K562 (cell line): ENCODE results near the gene SPCS2. TPM values are rescaled to one million over a fixed set of nuclear protein-coding genes. Genes with fewer than 3 reads are reported as not detected.

Experiments used
- ATF1 ChIP-seq, 2 experiments: fragments of 450-650 bp in 1 of 2; IDR thresholded peaks; 2 replicates each; pipeline ENCODE4 v1.6.1; 2016; ENCODE audit warnings: missing compliant biosample characterization in 1 of 2, missing genetic modification characterization in 1 of 2
- DDX20 ChIP-seq: fragments of 450-650 bp; IDR thresholded peaks from 2 replicates; pipeline ENCODE4 v1.6.1; 2016; ENCODE audit warnings: missing genetic modification characterization, low read depth, mild to moderate bottlenecking, missing compliant biosample characterization, moderate library complexity
- DEAF1 ChIP-seq: fragments of 450-650 bp; formaldehyde crosslinking; IDR thresholded peaks from 2 replicates; pipeline ENCODE4 v1.4.0; 2020; ENCODE audit warnings: mild to moderate bottlenecking, moderate library complexity
- GABPB2 ChIP-seq: fragments of 250-450 bp; sonication (Bioruptor Pico); conservative IDR thresholded peaks from 2 replicates; pipeline ENCODE4 v1.5.1; 2021; ENCODE audit warnings: mild to moderate bottlenecking
- HMBOX1 ChIP-seq: sonication (generic); IDR thresholded peaks from 2 replicates; pipeline ENCODE4 v1.6.1; 2016
- HNRNPL ChIP-seq: fragments of 200-400 bp; formaldehyde crosslinking; IDR thresholded peaks from 2 replicates; pipeline ENCODE4 v1.6.1; 2017; ENCODE audit warnings: low read depth, mild to moderate bottlenecking, low read length
- ILK ChIP-seq: fragments of 450-650 bp; IDR thresholded peaks from 2 replicates; pipeline ENCODE4 v1.6.1; 2016; ENCODE audit warnings: missing genetic modification characterization, low read depth, mild to moderate bottlenecking, missing compliant biosample characterization, moderate library complexity, borderline replicate concordance
- IRF2 ChIP-seq: sonication (generic); formaldehyde crosslinking; IDR thresholded peaks from 2 replicates; pipeline ENCODE4 v1.8.1; 2022; ENCODE audit warnings: mild to moderate bottlenecking, missing genetic modification reagents
- JUN ChIP-seq, 2 experiments: sonication (generic) in 1 of 2; formaldehyde crosslinking in 1 of 2; IDR thresholded peaks; 2 replicates each; pipeline versions ENCODE4 v1.6.1 to v1.8.0; 2012 to 2022; ENCODE audit warnings: borderline replicate concordance in 2 of 2, mild to moderate bottlenecking in 2 of 2, improper control_type of control experiment in 1 of 2, low read depth in 1 of 2, low read length in 1 of 2, missing genetic modification reagents in 1 of 2
- SFPQ ChIP-seq: fragments of 200-400 bp; formaldehyde crosslinking; IDR thresholded peaks from 2 replicates; pipeline ENCODE4 v1.6.1; 2017; ENCODE audit warnings: mild to moderate bottlenecking, low read depth, low read length, moderate library complexity
- STAG1 ChIP-seq: sonication (generic); formaldehyde crosslinking; IDR thresholded peaks from 2 replicates; pipeline ENCODE4 v1.5.0; 2020; ENCODE audit warnings: missing genetic modification reagents, borderline replicate concordance
- TEAD4 ChIP-seq, 2 experiments: sonication (generic) in 1 of 2; formaldehyde crosslinking in 1 of 2; IDR thresholded peaks; 2 replicates each; pipeline versions ENCODE4 v1.6.1 to v1.8.0; 2012 to 2022; ENCODE audit warnings: borderline replicate concordance in 1 of 2, inconsistent platforms in 1 of 2, low read length in 1 of 2, mild to moderate bottlenecking in 1 of 2, missing genetic modification reagents in 1 of 2
- XRCC5 ChIP-seq: fragments of 200-400 bp; formaldehyde crosslinking; IDR thresholded peaks from 2 replicates; pipeline ENCODE4 v1.6.1; 2017; ENCODE audit warnings: low read depth, mild to moderate bottlenecking, low read length
- ZBTB2 ChIP-seq: fragments of 450-650 bp; IDR thresholded peaks from 2 replicates; pipeline ENCODE4 v1.6.1; 2016; ENCODE audit warnings: antibody characterized with exemption
- ZNF354B ChIP-seq: fragments of 250-450 bp; sonication (Bioruptor Pico); IDR thresholded peaks from 2 replicates; pipeline ENCODE4 v1.4.0; 2020
- ZNF511 ChIP-seq: sonication (generic); formaldehyde crosslinking; IDR thresholded peaks from 2 replicates; pipeline ENCODE4 v1.8.0; 2022; ENCODE audit warnings: mild to moderate bottlenecking, missing genetic modification reagents
- polyA plus RNA-seq, 8 experiments: library from polyadenylated mRNA; depleted of rRNA in 4 of 8; stranded (reverse) in 5 of 8; unstranded in 3 of 8; fragments of >200 nt; fragmentation: Nextera tagmentation in 2 of 8; fragmentation: Illumina TruSeq in 1 of 8; extraction: Ambion mirVana in 2 of 8; extraction: Trizol in 1 of 8; gene quantifications; 2 replicates each; pipeline versions ENCODE4 v1.2.1 to v1.2.3, GENCODE V29; 2011 to 2014; ENCODE audit warnings: inconsistent platforms in 1 of 8, missing spikeins in 1 of 8
- total RNA-seq, 7 experiments: library from RNA; depleted of rRNA in 6 of 7; stranded (reverse); fragments of >200 nt in 6 of 7; fragmentation: Illumina TruSeq in 2 of 7; extraction: Trizol in 2 of 7; gene quantifications; 2 replicates each; pipeline versions ENCODE4 v1.2.1 to v1.2.3, GENCODE V29; 2011 to 2021; ENCODE audit warnings: low replicate concordance in 1 of 7

The SPCS2 gene
- total and polyA plus RNA-seq, 9 of the 15 experiments (the other 6 are each of a cell fraction or from before 2014, with no cell fraction given): 38.2 to 458 (median 193) TPM

- TF ChIP-seq TEAD4 (IDR thresholded peaks at IDR 0.05; ENCODE audit: low read length) (no peak), TEAD4 (CRISPR knock-in tag; IDR thresholded peaks at IDR 0.05; ENCODE audit: borderline replicate concordance) (no peak), HMBOX1 (no peak), IRF2 (CRISPR knock-in tag) (no peak), DDX20 (tag) (no peak), DEAF1 (CRISPR knock-in tag) (peak; percentile 85), ILK (tag) (no peak), SFPQ (no peak), JUN (IDR thresholded peaks at IDR 0.05; ENCODE audit: borderline replicate concordance, low read depth, low read length) (no peak), JUN (CRISPR knock-in tag; IDR thresholded peaks at IDR 0.05; ENCODE audit: borderline replicate concordance) (no peak), XRCC5 (no peak), ATF1 (CRISPR knock-in tag; IDR thresholded peaks at IDR 0.05) (no peak), ATF1 (tag; IDR thresholded peaks at IDR 0.05) (no peak), HNRNPL (no peak), ZBTB2 (no peak), GABPB2 (no peak), ZNF511 (CRISPR knock-in tag) (no peak), ZNF354B (CRISPR knock-in tag) (no peak), STAG1 (CRISPR knock-in tag) (peak; percentile 79; the same call in 1 of the 2 replicates)
These were observed 19.4 kb upstream of the SPCS2 start (continued) for GRCh38 chr11:74929431-74930363.
